Rectal smooth muscle tissue (tissue), 1 donor: ENCODE results near the gene RAPSN.

Experiments
- H3K27ac ChIP-seq: one replicate; pipeline ENCODE4 v1.7.0; 2013; ENCODE audit warnings: low read depth, low read length, inconsistent platforms
- H3K27me3 ChIP-seq: one replicate; pipeline ENCODE4 v1.7.0; 2013; ENCODE audit warnings: low read length; ENCODE audit not compliant: control insufficient read depth, insufficient read depth
- H3K36me3 ChIP-seq: one replicate; pipeline ENCODE4 v1.7.0; 2013; ENCODE audit warnings: low read length; ENCODE audit not compliant: control insufficient read depth, insufficient read depth
- H3K4me1 ChIP-seq: one replicate; pipeline ENCODE4 v1.7.0; 2013; ENCODE audit warnings: low read length; ENCODE audit not compliant: control insufficient read depth, insufficient read depth
- H3K4me3 ChIP-seq: one replicate; pipeline ENCODE4 v1.7.0; 2013; ENCODE audit warnings: low read length
- H3K9ac ChIP-seq: one replicate; pipeline ENCODE4 v1.7.0; 2013; ENCODE audit warnings: low read length

RAPSN gene

DNA sequence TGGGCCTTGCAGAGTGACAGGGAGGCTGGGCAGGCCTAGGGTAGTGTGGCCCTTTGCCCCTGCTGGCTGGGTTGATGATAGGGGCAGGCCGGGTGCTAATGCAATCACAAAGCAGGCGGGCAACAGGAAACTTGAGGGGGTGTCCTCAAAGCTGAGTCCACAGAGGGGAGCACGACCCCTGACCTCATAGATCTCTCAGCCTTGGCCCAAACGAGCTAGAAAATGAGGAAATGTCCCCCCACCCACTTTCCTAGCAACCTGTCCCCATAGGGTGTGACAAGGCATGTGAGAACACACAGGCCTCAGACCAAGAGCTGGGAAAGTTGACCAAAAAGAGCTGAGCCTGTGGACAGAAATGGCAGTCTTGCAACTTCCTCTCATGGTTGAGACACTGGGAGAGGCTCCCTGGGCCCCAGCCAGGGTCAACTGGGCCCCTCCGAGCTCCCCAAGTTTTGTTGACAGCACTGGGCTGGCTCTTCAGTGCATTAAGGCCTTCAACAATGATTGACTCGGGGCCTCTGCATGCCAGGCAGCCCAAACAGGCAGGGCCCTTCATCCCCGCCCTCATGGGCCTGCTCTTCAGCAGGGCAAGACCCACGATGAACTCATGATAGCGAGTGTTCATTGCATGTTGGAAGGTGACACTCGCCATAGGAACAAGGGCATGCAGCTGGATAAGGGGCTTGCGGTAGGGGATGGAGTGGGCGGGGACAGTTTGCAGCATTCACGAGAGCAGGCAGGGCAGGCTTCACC lies 60.8 kb downstream of the RAPSN start:
- H3K27ac ChIP-seq, result no peak overlapping the region
- no peaks in the 10 kb centered on the region for H3K36me3 ChIP-seq
- H3K4me1 ChIP-seq, result no peaks in the 10 kb centered on the region
- H3K4me3 ChIP-seq, result no peak overlapping the region
- no peaks in the 10 kb centered on the region for H3K27me3 ChIP-seq
- H3K9ac ChIP-seq, result no peak overlapping the region
